ENCODE results near the gene ERVH48-1. TPM values are rescaled to one million over a fixed set of nuclear protein-coding genes. Genes with fewer than 3 reads are reported as not detected.
"Not testable (repeated sequence)": the region's sequence is repeated elsewhere in the genome, so short reads cannot be mapped to it uniquely, and the experiment has no call there.

Gene ERVH48-1
- total RNA-seq, 2 experiments from 2014 or later: 0.18 to 0.29 TPM

- intact Hi-C loops (cut with micrococcal nuclease): no loop called here
- H3K9me3 Mint-ChIP-seq: no peaks in the 10 kb centered on the region
These were observed 16.8 kb upstream of the ERVH48-1 start for GRCh38 chr21:42942244-42942643.

GRCh38 chr21:42941696-42942085 is 16.3 kb upstream of the ERVH48-1 start:
- intact Hi-C loops (cut with micrococcal nuclease): no loop called here
- no peak for TF ChIP-seq CTCF (IDR thresholded peaks at IDR 0.05)
- no peaks in the 10 kb centered on the region for H3K9me3 Mint-ChIP-seq
- H3K4me1 Mint-ChIP-seq (ENCODE audit: low read depth): peaks cover 3% of the 10 kb centered on the region
- DNase-seq (no peak), ATAC-seq (no peak)
- H3K36me3 Mint-ChIP-seq (ENCODE audit: low read depth): no peaks in the 10 kb centered on the region
- CTCF ChIA-PET: no interaction called here
- POLR2A ChIA-PET: no interaction called here
- no peak overlapping the region for H3K4me3 Mint-ChIP-seq
- H3K27me3 Mint-ChIP-seq: no peaks in the 10 kb centered on the region
- H3K27ac Mint-ChIP-seq: no peak overlapping the region

More at GRCh38 chr21:42942244-42942643, 16.8 kb upstream of the ERVH48-1 start:
- DNase-seq (no peak), ATAC-seq (no peak)
- no peaks in the 10 kb centered on the region for H3K36me3 Mint-ChIP-seq (ENCODE audit: low read depth)
- peaks cover 3% of the 10 kb centered on the region for H3K4me1 Mint-ChIP-seq (ENCODE audit: low read depth)
- H3K4me3 Mint-ChIP-seq: no peak overlapping the region
- POLR2A ChIA-PET: no interaction called here
- no peak overlapping the region for H3K27ac Mint-ChIP-seq
- TF ChIP-seq CTCF (IDR thresholded peaks at IDR 0.05): no peak
- no peaks in the 10 kb centered on the region for H3K27me3 Mint-ChIP-seq
- CTCF ChIA-PET: no interaction called here

- ATAC-seq (no peak), DNase-seq (no peak)
- Mint-ChIP-seq H3K36me3 (ENCODE audit: low read depth) (no peaks in the 10 kb centered on the region), H3K4me1 (ENCODE audit: low read depth) (peaks cover 3% of the 10 kb centered on the region), H3K27me3 (no peaks in the 10 kb centered on the region), H3K27ac (no peak overlapping the region), H3K4me3 (no peak overlapping the region), H3K9me3 (no peaks in the 10 kb centered on the region)
- POLR2A ChIA-PET: no interaction called here
- no peak for TF ChIP-seq CTCF (IDR thresholded peaks at IDR 0.05)
- CTCF ChIA-PET: no interaction called here
- intact Hi-C loops (cut with micrococcal nuclease): no loop called here
These were observed 14.4 kb upstream of the ERVH48-1 start for GRCh38 chr21:42939582-42940413.

- POLR2A ChIA-PET; intact Hi-C loops (cut with micrococcal nuclease); ATAC-seq: not testable (repeated sequence)
These were observed 13.2 kb upstream of the ERVH48-1 start for GRCh38 chr21:42938606-42938995.

GRCh38 chr21:42937960-42938605 is 12.7 kb upstream of the ERVH48-1 start:
- ChIA-PET POLR2A (no interaction called here), CTCF (interaction anchor here (1.5 kb wide), 1 partner anchor 90 kb away, joined by 3 read pairs; no protein-coding TSS in a partner anchor)
- intact Hi-C loops (cut with micrococcal nuclease): no loop called here

More at GRCh38 chr21:42938606-42938995, 13.2 kb upstream of the ERVH48-1 start:
- not testable (repeated sequence) for H3K27ac Mint-ChIP-seq; H3K4me1 Mint-ChIP-seq (ENCODE audit: low read depth); DNase-seq; H3K4me3 Mint-ChIP-seq; H3K27me3 Mint-ChIP-seq; H3K36me3 Mint-ChIP-seq (ENCODE audit: low read depth); H3K9me3 Mint-ChIP-seq
- CTCF ChIA-PET: interaction anchor here (1.5 kb wide), 1 partner anchor 90 kb away, joined by 3 read pairs; no protein-coding TSS in a partner anchor

GRCh38 chr21:42937034-42937940 is 11.9 kb upstream of the ERVH48-1 start:
- H3K27me3 Mint-ChIP-seq; H3K4me1 Mint-ChIP-seq (ENCODE audit: low read depth); intact Hi-C loops (cut with micrococcal nuclease); ATAC-seq; H3K4me3 Mint-ChIP-seq; H3K9me3 Mint-ChIP-seq; DNase-seq; POLR2A ChIA-PET; H3K27ac Mint-ChIP-seq; H3K36me3 Mint-ChIP-seq (ENCODE audit: low read depth): not testable (repeated sequence)
- CTCF ChIA-PET: interaction anchor here (1.5 kb wide), 1 partner anchor 91 kb away, joined by 3 read pairs; no protein-coding TSS in a partner anchor

More at GRCh38 chr21:42937960-42938605, 12.7 kb upstream of the ERVH48-1 start:
- Mint-ChIP-seq H3K4me3 (no peak overlapping the region), H3K4me1 (ENCODE audit: low read depth) (peaks cover 3% of the 10 kb centered on the region), H3K9me3 (no peaks in the 10 kb centered on the region), H3K27me3 (no peaks in the 10 kb centered on the region), H3K27ac (no peak overlapping the region), H3K36me3 (ENCODE audit: low read depth) (no peaks in the 10 kb centered on the region)
- DNase-seq (no peak), ATAC-seq (no peak)
- no peak for TF ChIP-seq CTCF (IDR thresholded peaks at IDR 0.05)

- H3K27me3 Mint-ChIP-seq; H3K4me1 Mint-ChIP-seq (ENCODE audit: low read depth); H3K4me3 Mint-ChIP-seq; intact Hi-C loops (cut with micrococcal nuclease); ATAC-seq; DNase-seq; H3K36me3 Mint-ChIP-seq (ENCODE audit: low read depth); POLR2A ChIA-PET; CTCF ChIA-PET; H3K27ac Mint-ChIP-seq; H3K9me3 Mint-ChIP-seq: not testable (repeated sequence)
These were observed 10.9 kb upstream of the ERVH48-1 start for GRCh38 chr21:42936360-42936759.
